Measurements from ENCODE around the gene GTF2F1.
"Not testable (repeated sequence)": the region's sequence is repeated elsewhere in the genome, so short reads cannot be mapped to it uniquely, and the experiment has no call there.

Gene GTF2F1

DNA sequence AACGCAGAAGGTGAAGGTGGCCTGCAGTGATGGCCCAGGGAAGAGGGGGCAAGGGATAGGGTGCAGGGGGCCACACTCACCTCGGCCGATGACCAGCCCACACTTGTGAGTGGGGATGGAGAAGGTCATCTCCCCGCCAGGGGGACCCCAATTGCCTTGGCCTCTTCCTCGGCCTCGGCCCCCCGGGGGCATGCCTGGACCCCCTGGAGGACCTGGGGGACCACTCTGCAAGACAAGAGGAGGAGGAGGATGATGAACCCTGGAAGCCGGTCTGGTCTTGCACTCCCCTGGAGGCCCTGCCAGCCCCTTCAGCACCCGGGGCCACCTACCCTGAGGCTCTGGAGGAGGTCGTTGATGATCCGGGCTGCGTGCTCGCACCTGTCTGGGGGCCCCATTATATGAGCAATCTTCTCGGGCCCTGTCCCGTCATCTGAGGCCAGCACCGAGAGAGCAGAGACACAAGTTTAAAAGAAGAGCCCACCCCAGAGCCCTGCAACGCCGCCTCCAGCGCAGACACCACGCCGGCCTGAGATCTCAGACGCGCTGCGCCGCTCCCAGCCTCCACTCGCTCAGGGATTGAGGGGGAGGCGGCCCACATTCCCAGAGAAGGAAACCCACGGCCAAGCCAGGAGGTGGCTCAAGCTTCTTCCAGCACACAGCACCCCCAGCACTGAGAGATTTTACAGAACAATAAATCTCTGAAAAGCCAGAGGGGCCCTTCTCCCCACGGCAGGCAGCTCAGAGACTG lies 23.9 kb upstream of the GTF2F1 start:
- no peak for DNase-seq

- DNase-seq: no peak
Observed at GRCh38 chr19:6415591-6416190, 22.7 kb upstream of the GTF2F1 start.

DNA sequence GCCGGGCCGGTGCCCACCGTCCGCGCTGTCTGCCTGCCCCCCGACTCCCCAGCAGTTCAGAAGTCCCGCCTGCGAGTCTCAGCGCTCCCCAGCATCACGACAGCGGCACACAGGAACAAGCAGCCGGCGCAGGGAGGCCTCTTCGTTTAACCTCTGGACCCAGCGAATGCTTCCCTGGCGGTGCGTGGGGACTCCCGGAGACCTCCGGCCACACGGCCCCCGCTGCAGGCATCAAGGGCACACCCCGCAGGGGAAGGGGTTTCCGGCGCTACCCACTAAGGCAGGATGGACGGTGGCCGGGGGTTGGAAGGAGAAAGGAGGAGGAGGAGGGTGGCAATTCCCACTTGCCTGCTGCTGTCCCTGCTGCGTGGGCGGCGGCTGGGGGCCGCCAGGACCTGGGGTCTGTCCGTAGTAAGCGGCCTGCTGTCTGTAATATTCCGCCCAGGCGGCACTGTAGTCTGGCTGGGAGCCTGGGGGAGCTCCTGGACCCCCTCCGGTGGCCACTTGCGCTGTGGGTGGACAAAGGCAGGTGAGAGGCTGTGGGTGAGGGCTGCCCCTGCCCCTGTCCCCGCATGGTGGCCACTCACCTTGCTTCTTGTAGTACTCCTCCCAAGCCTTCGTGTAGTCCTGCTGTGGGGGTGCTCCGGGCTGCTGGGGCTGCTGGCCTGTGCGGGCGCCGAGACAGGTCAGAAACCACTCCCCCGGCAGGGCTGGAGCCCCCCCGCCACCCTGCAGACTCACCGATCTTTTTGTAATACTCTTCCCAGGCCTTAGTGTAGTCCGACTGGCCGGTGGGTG lies 22.0 kb upstream of the GTF2F1 start:
- DNase-seq: no peak

DNA sequence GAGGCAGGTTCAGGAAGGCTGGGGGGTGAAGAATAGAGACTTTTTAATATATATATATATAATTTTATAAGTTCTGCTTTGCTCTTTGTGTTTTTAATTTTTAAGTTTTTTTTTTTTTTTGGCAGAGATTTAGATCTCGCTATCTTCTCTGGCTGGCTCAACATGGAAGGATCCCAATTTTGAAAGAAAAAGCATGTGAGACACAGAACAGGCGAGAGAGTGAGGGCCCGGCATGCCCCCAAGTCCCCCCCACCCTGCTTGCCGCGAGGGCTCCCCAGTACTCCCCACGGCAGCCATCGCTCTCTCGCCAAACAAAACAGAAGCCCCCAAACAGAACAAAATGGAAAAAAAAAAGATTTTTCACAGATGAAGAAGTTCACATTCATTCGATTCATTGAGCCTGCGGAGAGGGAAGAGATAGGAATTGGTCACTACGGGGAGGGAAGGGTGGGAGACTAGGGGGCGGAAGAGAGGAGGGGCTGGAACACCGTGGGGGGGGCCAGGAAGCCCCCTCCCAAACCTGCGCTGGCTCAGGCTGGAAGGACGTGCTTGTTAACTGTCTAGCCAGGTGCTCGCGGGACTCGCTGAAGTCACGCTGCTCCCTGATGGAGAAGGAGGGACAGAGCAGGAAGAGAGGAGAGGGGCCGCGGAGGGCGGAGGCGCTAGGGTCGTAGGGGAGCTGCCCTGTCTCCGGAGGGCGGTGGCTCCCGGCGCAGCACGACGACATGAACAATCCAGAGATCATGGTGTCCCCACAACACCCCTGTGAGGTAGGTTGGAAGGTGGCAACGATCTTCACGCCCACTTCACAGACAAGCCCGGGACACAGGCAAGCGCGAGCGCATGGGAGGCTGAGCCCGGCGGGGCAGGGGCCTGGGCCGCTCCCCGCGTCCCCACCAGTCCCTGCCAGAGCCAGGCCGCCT lies 21.0 kb upstream of the GTF2F1 start:
- no peak for DNase-seq

GRCh38 chr19:6413291-6413690 lies 20.3 kb upstream of the GTF2F1 start:
- no peak for DNase-seq

DNA sequence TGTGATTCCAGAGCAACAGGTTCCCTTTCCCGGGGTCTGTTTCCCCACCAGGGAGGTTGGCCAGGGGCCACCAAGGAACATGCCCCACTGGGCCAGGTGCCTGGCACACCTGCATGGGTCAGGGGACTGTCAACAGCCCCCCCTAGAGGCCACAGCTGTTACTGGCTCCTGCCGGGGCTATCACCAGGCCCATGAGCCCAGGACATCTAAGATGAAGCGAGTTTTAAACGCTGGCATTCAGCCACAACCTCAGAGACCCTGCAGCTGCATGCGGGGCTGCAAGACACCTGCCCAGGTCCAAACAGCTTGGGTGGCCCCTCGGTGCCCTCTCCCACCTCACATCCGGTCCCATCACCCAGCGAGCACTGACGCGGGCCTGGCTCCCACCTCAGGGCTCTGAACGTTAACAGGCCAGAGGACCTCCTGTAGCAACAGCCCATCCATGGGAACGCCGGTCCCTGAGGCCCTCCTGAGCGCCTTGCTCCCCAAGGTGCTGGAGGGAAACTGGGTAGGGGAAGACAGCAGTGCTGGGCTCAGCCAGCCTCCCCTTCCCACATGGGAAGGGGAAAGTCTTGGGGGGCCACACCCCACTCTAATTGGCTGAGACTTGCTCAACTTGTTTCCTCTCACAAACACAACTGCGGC lies 19.6 kb upstream of the GTF2F1 start:
- DNase-seq: peak; percentile 67

DNA sequence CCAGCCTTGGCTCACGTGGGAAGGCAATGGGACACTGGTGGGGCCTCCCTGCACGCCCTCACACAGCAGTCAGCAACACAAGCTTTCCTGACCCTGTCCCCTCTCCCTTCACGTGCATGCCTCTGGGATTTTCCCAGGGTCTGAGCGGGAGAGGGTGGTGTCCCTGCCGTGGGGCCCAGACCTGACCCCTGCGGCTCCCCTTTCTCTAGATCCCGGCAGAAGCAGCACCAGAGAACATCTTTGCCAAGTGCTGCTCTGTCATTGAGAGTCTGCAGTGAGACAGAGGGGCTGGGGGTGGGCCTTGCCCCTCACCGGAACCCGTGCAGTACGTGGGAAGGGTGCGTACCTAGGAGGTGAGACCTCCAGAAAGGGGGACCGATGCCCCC lies 19.1 kb upstream of the GTF2F1 start:
- no peak for DNase-seq

DNA sequence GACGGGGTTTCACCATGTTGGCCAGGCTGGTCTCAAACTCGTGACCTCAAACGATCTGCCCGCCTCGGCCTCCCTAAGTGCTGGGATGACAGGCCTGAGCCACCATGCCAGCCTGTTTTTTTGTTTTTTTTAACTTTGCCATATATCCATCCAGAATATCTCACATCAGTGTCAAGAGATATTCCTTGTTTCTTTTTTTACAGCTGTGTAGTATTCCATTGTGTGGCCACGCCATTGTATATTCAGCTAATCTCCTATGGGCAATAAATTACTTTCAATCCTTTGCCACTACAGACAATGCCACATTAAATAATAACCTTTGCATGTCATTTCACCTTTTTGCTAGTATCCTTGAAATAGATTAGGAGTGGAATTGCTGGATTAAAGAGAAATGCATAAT lies 16.4 kb upstream of the GTF2F1 start:
- no peak for DNase-seq

DNA sequence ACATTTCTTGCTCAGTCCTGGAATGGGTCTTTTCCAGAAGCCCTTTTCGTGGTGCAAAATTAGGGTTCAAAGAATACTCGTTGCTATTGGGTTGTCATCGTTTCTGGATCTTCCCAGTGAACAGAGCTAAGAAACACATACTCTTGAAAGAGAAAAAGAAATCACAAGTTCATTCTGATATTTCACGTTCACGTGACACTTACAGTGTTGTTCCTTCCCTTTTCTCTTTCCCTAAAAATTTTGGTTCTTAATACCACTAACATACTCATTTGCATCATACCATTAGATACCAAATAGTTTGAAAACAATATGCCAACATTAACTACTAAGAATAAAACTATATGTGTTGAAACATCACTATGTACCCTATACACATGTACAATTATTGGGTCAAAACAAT lies 13.4 kb upstream of the GTF2F1 start:
- DNase-seq: no peak

GRCh38 chr19:6402837-6403608 lies 10.1 kb upstream of the GTF2F1 start:
- no peak for DNase-seq

- DNase-seq: no peak
Observed at GRCh38 chr19:6402058-6402457, 9.1 kb upstream of the GTF2F1 start.

GRCh38 chr19:6400062-6400944 lies 7.3 kb upstream of the GTF2F1 start:
- not testable (repeated sequence) for DNase-seq

GRCh38 chr19:6396305-6396704 lies 3.3 kb upstream of the GTF2F1 start:
- DNase-seq: no peak

DNA sequence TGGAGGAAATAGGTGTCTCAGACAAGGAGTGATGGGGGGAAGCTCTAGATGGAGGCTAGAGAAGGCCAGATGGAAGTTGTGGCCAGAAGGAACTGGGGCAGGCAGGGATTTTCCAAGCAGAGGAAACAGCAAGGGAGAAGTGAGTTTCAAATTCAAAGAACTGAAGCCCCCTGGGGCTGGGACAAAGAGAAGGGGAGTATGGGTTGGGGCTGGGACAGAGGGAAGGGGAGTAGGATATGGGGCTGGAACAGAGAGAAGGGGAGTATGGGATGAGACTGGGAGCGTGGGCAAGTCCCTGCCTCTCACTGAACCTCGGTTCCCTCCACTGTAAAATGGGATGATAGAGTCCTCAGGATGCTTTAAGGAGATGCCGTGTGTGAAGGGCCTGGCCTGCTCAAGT lies 1.9 kb upstream of the GTF2F1 start:
- DNase-seq: no peak

- peak; percentile 85 for DNase-seq
Observed at GRCh38 chr19:6393983-6394412, 1.0 kb upstream of the GTF2F1 start.

DNA sequence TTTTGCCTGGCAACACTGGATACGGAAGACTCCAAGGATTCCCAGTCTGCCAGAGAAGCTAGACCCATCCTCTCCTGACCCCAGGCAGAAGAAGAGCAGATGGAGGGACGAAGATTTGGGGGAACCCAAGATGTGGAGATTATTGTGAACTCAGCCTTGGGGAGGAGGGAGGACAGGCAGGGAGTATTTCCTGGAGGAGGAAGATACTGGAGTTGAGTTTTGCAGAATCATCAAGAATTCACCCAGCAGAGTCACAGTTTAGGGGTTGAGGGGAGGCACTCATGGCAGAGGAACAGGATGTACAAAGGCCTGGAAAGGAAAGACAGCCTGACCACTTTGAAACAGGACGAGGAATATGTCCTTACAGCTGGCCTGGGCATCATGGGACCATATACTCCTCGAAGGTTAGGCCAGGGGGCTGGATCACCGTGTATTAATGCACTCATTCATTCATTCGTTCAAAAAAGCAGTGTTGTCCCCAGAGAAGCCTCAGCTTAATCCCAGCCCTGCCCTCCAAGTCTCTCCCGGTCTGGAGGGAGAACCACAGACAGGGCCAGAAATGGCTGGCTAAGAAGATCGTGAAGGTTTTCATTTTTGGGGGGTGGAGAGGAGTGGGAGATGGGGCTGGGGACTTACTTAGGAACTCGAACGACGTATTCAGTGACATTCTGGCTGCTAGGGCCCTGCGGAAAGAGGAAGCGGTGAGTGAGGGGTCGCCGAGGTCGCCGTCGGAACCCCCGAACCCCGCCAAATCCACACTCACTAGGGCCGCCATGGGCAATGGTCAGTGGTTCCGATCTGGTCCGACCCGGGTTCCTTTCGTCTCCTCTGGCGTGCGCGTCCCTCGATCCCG lies 517 bp downstream of the GTF2F1 start:
- DNase-seq: no peak

- no peak for DNase-seq
Observed at GRCh38 chr19:6387372-6387771, 5.6 kb downstream of the GTF2F1 start.

- DNase-seq: no peak
Observed at GRCh38 chr19:6384381-6384780, 8.6 kb downstream of the GTF2F1 start.

GRCh38 chr19:6383188-6383587 lies 9.8 kb downstream of the GTF2F1 start:
- no peak for DNase-seq

All from stimulated activated CD4-positive, alpha-beta T cell treated with anti-CD3 and anti-CD28 coated beads, Interleukin-15, amount 100 ng/mL, for 24 hours (primary cell).